H9 (cell line): ENCODE measurements around the gene SF3B1. TPM values are rescaled to one million over a fixed set of nuclear protein-coding genes. Genes with fewer than 3 reads are reported as not detected.

Experiments used
- DNase-seq: peaks from one replicate; pipeline ENCODE4 v3.0.0-alpha.2; 2017
- H2AFZ ChIP-seq: one replicate; pipeline ENCODE4 v1.6.1; 2013; ENCODE audit warnings: mild to moderate bottlenecking, low read length, control low read depth, moderate library complexity
- H2AK5ac ChIP-seq: 2 replicates; pipeline ENCODE4 v1.6.1; 2013; ENCODE audit warnings: low read length, control low read depth, mixed read lengths; ENCODE audit not compliant: insufficient read length
- H2BK120ac ChIP-seq: one replicate; pipeline ENCODE4 v1.6.1; 2013; ENCODE audit warnings: low read depth, mild to moderate bottlenecking, low read length, control low read depth, inconsistent platforms; ENCODE audit not compliant: poor library complexity, severe bottlenecking
- H2BK12ac ChIP-seq: 2 replicates; pipeline ENCODE4 v1.6.1; 2013; ENCODE audit warnings: low read length, control low read depth, mixed read lengths, low read depth; ENCODE audit not compliant: insufficient read length
- H2BK15ac ChIP-seq: 2 replicates; pipeline ENCODE4 v1.6.1; 2013; ENCODE audit warnings: low read depth, low read length, control low read depth
- H2BK20ac ChIP-seq: one replicate; pipeline ENCODE4 v1.6.1; 2013; ENCODE audit warnings: low read depth, mild to moderate bottlenecking, low read length, control low read depth, inconsistent platforms; ENCODE audit not compliant: poor library complexity, severe bottlenecking
- H2BK5ac ChIP-seq: 2 replicates; pipeline ENCODE4 v1.6.1; 2013; ENCODE audit warnings: low read length, control low read depth, mixed read lengths; ENCODE audit not compliant: insufficient read length
- H3K14ac ChIP-seq: 2 replicates; pipeline ENCODE4 v1.6.1; 2013; ENCODE audit warnings: low read length, control low read depth; ENCODE audit not compliant: insufficient read depth
- H3K18ac ChIP-seq: 2 replicates; pipeline ENCODE4 v1.6.1; 2013; ENCODE audit warnings: low read depth, mild to moderate bottlenecking, mixed read lengths, low read length, control low read depth; ENCODE audit not compliant: insufficient read length
- H3K23ac ChIP-seq: 2 replicates; pipeline ENCODE4 v1.6.1; 2013; ENCODE audit warnings: low read length, control low read depth, mixed read lengths, low read depth; ENCODE audit not compliant: insufficient read length
- H3K23me2 ChIP-seq: 2 replicates; pipeline ENCODE4 v1.6.1; 2013; ENCODE audit warnings: low read depth, mild to moderate bottlenecking, mixed read lengths, low read length, control low read depth; ENCODE audit not compliant: insufficient read length, poor library complexity, severe bottlenecking
- H3K27ac ChIP-seq: 2 replicates; pipeline ENCODE4 v1.5.1; 2013; ENCODE audit warnings: low read length, control low read depth, mixed read lengths, low read depth; ENCODE audit not compliant: insufficient read length
- H3K27me3 ChIP-seq: 2 replicates; pipeline ENCODE4 v1.6.1; 2013; ENCODE audit warnings: low read length, control low read depth, inconsistent platforms; ENCODE audit not compliant: insufficient read depth
- H3K4ac ChIP-seq: 2 replicates; pipeline ENCODE4 v1.6.1; 2013; ENCODE audit warnings: low read depth, mild to moderate bottlenecking, control low read depth, inconsistent platforms, low read length, moderate library complexity
- H3K4me1 ChIP-seq: 2 replicates; pipeline ENCODE4 v1.6.1; 2013; ENCODE audit warnings: low read length, control low read depth, inconsistent platforms; ENCODE audit not compliant: insufficient read depth
- H3K4me2 ChIP-seq: 2 replicates; pipeline ENCODE4 v1.6.1; 2013; ENCODE audit warnings: low read length, control low read depth, mixed read lengths; ENCODE audit not compliant: insufficient read length, insufficient read depth
- H3K56ac ChIP-seq: 2 replicates; pipeline ENCODE4 v1.6.1; 2013; ENCODE audit warnings: low read depth, mild to moderate bottlenecking, mixed read lengths, low read length, control low read depth; ENCODE audit not compliant: insufficient read length
- H3K79me1 ChIP-seq: 2 replicates; pipeline ENCODE4 v1.6.1; 2013; ENCODE audit warnings: low read depth, mild to moderate bottlenecking, moderate library complexity, low read length, control low read depth, inconsistent platforms; ENCODE audit not compliant: insufficient read depth, poor library complexity, severe bottlenecking
- H3K79me2 ChIP-seq: 2 replicates; pipeline ENCODE4 v1.6.1; 2013; ENCODE audit warnings: low read length, control low read depth, inconsistent platforms; ENCODE audit not compliant: insufficient read depth
- H3K9ac ChIP-seq: 2 replicates; pipeline ENCODE4 v1.6.1; 2013; ENCODE audit warnings: low read length, control low read depth, mixed read lengths; ENCODE audit not compliant: insufficient read length; ENCODE audit errors: extremely low read depth
- H3K9me3 ChIP-seq: one replicate; pipeline ENCODE4 v1.6.1; 2013; ENCODE audit warnings: low read depth, low read length, inconsistent platforms; ENCODE audit not compliant: control insufficient read depth
- H3T11ph ChIP-seq: one replicate; pipeline ENCODE4 v1.6.1; 2013; ENCODE audit warnings: mild to moderate bottlenecking, low read length, control low read depth, inconsistent platforms
- H4K20me1 ChIP-seq: one replicate; pipeline ENCODE4 v1.6.1; 2013; ENCODE audit not compliant: control insufficient read depth, insufficient read length, insufficient read depth
- H4K5ac ChIP-seq: 2 replicates; pipeline ENCODE4 v1.6.1; 2013; ENCODE audit warnings: low read depth, mild to moderate bottlenecking, mixed read lengths, low read length, control low read depth; ENCODE audit not compliant: insufficient read length
- H4K8ac ChIP-seq: replicated peaks from 2 replicates; pipeline ENCODE4 v1.6.1; 2013; ENCODE audit warnings: low read length, control low read depth, mixed read lengths, low read depth; ENCODE audit not compliant: insufficient read length
- H4K91ac ChIP-seq: 2 replicates; pipeline ENCODE4 v1.6.1; 2013; ENCODE audit warnings: low read depth, mild to moderate bottlenecking, moderate library complexity, mixed read lengths, low read length, control low read depth; ENCODE audit not compliant: insufficient read length
- H3K27ac Mint-ChIP-seq, 3 experiments: 2 replicates in 2 of 3; 3 replicates in 1 of 3; pipeline ENCODE4 v1.8.0; 2020 to 2021; ENCODE audit warnings: mixed read lengths in 3 of 3, mild to moderate bottlenecking in 1 of 3, moderate library complexity in 1 of 3
- H3K27me3 Mint-ChIP-seq: 2 replicates; pipeline ENCODE4 v1.8.0; 2021; ENCODE audit warnings: low read depth, mild to moderate bottlenecking, moderate library complexity, mixed read lengths
- H3K36me3 Mint-ChIP-seq, 3 experiments: 2 replicates in 2 of 3; 3 replicates in 1 of 3; pipeline ENCODE4 v1.8.0; 2020 to 2021; ENCODE audit warnings: low read depth in 3 of 3, mixed read lengths in 3 of 3; ENCODE audit not compliant: insufficient read depth in 1 of 3
- H3K4me1 Mint-ChIP-seq, 2 experiments: 2 replicates each; pipeline ENCODE4 v1.8.0; 2020; ENCODE audit warnings: mixed read lengths in 2 of 2
- H3K4me3 Mint-ChIP-seq, 2 experiments: 2 replicates in 1 of 2; 3 replicates in 1 of 2; pipeline ENCODE4 v1.8.0; 2020 to 2021; ENCODE audit warnings: mild to moderate bottlenecking in 2 of 2, mixed read lengths in 2 of 2, moderate library complexity in 1 of 2
- H3K9me3 Mint-ChIP-seq, 2 experiments: 2 replicates in 1 of 2; 3 replicates in 1 of 2; pipeline ENCODE4 v1.8.0; 2020; ENCODE audit warnings: mild to moderate bottlenecking in 2 of 2, mixed read lengths in 2 of 2, moderate library complexity in 1 of 2
- CTCF ChIP-seq: fragments of 200-600 bp; sonication (generic); conservative IDR thresholded peaks from 3 replicates; pipeline ENCODE4 v1.8.0; 2021; ENCODE audit warnings: antibody characterized with exemption, mild to moderate bottlenecking
- WGBS: extraction: QIAGEN DNeasy Blood & Tissue Kit; methylation state at CpG from one replicate; pipeline ENCODE4 v1.1.7; 2013; ENCODE audit warnings: missing lambda C conversion rate, low lambda C conversion rate, mixed read lengths; ENCODE audit not compliant: insufficient read length; ENCODE audit errors: extremely low coverage; 5-methylcytosine and 5-hydroxymethylcytosine counted together
- total RNA-seq: library from RNA; stranded (reverse); gene quantifications from 2 replicates; pipeline ENCODE4 v1.2.1, GENCODE V29; 2021

SF3B1 gene
- total RNA-seq, 1 experiment from 2014 or later: 278 TPM

- Histone ChIP-seq H3K27me3 (no peaks in the 10 kb centered on the region), H3K4me1 (no peaks in the 10 kb centered on the region), H3K23ac (no peak overlapping the region), H3K79me2 (no peaks in the 10 kb centered on the region), H2BK20ac (no peak overlapping the region), H3K27ac (no peak overlapping the region), H4K91ac (no peak overlapping the region), H4K5ac (no peak overlapping the region), H3K9ac (no peak overlapping the region), H2BK5ac (no peak overlapping the region), H3K18ac (no peak overlapping the region), H2BK12ac (no peak overlapping the region), H3K4me2 (no peak overlapping the region), H3K79me1 (no peaks in the 10 kb centered on the region), H4K8ac (no peak overlapping the region), H2AFZ (no peak overlapping the region), H2AK5ac (no peak overlapping the region), H3K23me2 (no peaks in the 10 kb centered on the region), H3K9me3 (no peaks in the 10 kb centered on the region), H3K14ac (no peak overlapping the region), H4K20me1 (no peaks in the 10 kb centered on the region), H3T11ph (no peak overlapping the region), H3K56ac (no peak overlapping the region), H2BK15ac (no peak overlapping the region), H2BK120ac (no peak overlapping the region), H3K4ac (no peak overlapping the region)
- WGBS: no CpG with 5 or more reads among the region's 2 CpGs
- Mint-ChIP-seq H3K27me3 (no peaks in the 10 kb centered on the region), H3K9me3 (no peaks in the 10 kb centered on the region), H3K36me3 (peaks cover 57 to 94% (median 91%) of the 10 kb centered on the region in 3 experiments; a peak in 6 of 7 replicates), H3K4me3 (no peak overlapping the region), H3K27ac (no peak overlapping the region), H3K4me1 (no peaks in the 10 kb centered on the region)
- TF ChIP-seq CTCF: no peak
- no peak for DNase-seq
Observed at GRCh38 chr2:197405582-197405981, 29.2 kb downstream of the SF3B1 start.
